GM12874 (cell line): ENCODE data around the gene CARMIL1.

Source experiments
- CTCF ChIP-seq: IDR thresholded peaks from 2 replicates; pipeline ENCODE4 v1.5.1; 2011; ENCODE audit warnings: low read depth, mild to moderate bottlenecking, control low read depth, low read length, moderate library complexity; ENCODE audit not compliant: insufficient read depth

CARMIL1 gene

DNA sequence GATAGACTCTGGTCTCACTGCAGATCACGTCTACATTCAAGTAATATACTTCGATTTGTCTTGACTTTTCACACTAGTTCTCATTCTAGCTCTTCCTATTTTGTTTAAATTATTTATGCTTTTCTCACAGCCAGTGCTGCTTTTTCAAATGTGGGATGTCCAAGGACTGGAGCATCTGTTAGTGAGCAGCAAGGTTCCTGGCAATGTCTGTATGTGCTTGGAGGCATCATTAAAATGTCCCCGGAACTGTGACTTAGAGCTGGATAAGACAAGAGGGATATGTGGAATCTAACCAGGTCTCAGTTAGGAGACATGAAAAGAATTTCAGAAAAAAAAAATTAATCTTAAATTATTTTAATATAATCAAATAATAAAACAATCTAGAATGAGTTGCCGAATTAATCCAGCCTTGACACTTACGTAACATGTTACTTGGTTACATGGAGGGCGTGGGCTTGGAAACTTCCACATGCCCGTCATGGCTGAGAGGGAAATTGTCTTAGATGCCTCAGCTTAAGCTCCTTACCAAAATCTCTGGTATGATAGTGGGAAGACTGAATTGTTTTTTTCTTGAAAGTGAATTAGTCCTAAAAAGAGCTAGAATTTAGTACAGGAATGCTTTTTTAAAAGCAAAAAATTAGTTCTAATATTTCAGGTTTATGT lies 21.4 kb upstream of the CARMIL1 start:
- TF ChIP-seq CTCF: no peak

DNA sequence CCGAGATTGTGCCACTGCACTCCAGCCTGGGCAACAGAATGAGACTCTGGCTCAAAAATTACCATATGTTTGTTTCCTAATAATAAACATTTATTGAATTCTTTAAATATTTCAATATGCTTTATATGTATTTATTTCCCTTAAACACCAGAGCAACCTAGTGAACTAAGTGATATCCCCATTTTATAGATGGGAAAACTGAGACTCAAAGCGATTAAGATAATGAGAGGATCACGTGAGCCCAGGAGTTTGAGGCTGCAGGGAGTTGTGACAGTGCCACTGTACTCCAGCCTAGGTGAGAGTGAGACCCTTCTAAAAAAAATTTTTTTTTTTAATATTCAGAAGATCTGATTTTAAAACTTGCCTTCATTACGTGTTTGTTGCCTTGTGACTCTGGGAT lies 19.4 kb upstream of the CARMIL1 start:
- TF ChIP-seq CTCF: no peak

DNA sequence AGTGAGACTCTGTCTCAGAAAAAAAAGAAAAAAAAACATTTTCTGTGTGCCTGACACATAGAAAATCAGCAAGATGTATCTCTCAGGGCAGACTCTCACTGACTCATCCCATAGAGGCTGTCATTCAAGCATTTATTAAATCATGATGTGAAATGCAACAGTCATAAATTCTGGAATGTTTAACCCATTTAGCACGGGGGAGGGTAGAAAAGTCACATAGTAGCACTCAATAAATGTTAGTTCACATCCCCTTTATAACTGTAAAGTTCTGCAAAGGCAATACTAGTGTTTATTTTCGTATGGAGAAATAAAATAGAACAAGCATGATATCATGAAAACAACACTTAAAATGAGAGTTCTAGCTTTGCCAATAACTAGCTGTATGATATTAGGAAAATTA lies 15.5 kb upstream of the CARMIL1 start:
- no peak for TF ChIP-seq CTCF

GRCh38 chr6:25266456-25267100 lies 12.6 kb upstream of the CARMIL1 start:
- no peak for TF ChIP-seq CTCF

GRCh38 chr6:25267662-25268061 lies 11.5 kb upstream of the CARMIL1 start:
- TF ChIP-seq CTCF: no peak

DNA sequence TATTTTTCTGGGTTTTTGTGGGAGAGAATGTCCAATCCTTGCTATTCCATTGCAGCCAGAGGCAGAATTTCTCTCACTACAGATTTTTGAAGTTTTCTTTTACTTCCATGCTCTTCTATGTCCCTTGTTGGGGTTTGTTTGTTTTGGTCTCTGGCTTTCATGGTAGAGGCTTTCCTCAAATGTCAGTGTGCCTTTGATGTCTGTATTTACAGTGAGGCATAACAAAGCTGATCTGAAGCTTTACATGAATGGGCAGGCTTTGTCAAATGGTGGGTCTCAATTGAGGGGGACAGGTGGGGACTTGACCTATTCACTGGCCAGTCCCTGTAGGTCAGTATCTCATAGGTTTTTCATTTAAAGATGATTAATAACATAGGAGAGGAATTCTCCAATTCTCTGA lies 8.6 kb upstream of the CARMIL1 start:
- TF ChIP-seq CTCF: no peak

DNA sequence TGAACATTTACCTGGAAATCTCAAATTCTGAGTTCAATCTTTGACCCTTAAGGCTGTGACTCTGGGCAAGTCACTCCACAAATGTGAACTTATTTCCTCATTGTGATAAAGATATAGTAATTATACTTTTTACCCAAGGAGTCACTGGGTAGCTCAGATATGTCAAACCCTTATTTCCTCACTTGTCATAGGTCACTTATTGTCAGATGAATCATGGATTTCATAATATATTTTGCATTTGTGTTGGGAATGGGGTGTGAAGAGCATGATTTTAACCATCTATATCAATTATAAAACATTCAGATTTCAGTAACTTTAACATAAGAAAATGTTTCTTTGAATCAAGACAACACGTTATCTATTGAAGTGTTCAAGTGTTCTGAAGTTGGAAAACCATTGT lies 3.7 kb upstream of the CARMIL1 start:
- TF ChIP-seq CTCF: no peak
